Stomach (tissue), 4 donors: ENCODE data around the gene URI1.

Experiments used
- POLR2AphosphoS5 ChIP-seq, 3 donors: sonication (generic); formaldehyde crosslinking; IDR thresholded peaks; one replicate each; pipeline ENCODE4 v1.6.1; 2016; ENCODE audit warnings: antibody characterized with exemption in 3 of 3
- TF ChIP-seq, protein P1 (sequence below), 7 experiments: fragments of 450-650 bp in 4 of 7; fragments of 200-600 bp in 3 of 7; sonication (generic) in 3 of 7; IDR thresholded peaks; one replicate each; pipeline ENCODE4 v1.5.1; 2016 to 2019; ENCODE audit warnings: antibody characterized with exemption in 7 of 7, control low read depth in 2 of 7, mild to moderate bottlenecking in 1 of 7

DNA sequence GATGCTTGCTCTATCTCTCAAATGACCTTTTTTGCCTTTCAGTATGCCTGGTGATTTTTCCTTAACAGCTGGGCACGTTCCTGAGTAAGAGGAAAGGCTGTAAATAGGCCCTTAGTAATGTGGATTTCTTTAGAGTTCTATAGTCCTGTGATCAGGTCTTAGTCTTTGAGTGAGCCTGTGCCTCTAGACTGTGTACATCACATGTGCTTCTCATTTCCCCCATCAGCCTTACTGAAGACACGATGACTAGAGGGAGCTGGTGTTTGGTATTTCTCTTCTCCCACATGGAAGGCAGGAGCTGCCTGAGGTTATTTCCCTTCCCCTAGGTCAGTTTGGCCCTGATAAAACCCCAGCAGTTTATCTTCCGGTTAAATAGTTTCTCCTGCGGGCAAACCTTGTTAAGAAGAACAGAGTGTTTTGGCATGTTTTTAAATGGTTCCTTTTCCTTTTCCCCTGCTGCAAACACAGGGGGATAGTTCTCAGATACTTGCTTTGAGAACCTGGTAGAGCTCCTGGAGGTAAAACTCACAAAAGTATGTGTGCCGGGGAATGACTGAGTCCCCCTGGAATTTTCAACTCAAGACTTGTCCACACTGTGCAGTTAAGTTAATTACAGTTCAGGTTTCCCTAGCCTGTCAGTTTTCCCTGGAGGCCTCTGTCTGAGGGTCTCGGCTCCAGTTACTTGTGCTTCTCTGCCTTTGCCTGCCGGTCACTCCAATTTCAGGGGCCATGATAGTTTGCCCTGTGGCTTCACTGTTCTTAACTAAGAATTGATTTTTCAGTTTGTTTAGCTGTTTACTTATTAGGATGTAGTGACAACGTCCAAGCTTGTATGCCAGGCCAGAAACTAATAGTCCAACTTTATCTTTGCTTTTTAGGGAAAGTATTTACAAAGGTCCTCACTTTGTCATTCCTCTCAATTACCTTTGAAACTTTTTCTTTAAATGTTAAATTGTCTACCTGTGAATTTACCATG, 94.4 kb downstream of the URI1 start:
- TF ChIP-seq, protein P1, sequence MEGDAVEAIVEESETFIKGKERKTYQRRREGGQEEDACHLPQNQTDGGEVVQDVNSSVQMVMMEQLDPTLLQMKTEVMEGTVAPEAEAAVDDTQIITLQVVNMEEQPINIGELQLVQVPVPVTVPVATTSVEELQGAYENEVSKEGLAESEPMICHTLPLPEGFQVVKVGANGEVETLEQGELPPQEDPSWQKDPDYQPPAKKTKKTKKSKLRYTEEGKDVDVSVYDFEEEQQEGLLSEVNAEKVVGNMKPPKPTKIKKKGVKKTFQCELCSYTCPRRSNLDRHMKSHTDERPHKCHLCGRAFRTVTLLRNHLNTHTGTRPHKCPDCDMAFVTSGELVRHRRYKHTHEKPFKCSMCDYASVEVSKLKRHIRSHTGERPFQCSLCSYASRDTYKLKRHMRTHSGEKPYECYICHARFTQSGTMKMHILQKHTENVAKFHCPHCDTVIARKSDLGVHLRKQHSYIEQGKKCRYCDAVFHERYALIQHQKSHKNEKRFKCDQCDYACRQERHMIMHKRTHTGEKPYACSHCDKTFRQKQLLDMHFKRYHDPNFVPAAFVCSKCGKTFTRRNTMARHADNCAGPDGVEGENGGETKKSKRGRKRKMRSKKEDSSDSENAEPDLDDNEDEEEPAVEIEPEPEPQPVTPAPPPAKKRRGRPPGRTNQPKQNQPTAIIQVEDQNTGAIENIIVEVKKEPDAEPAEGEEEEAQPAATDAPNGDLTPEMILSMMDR (IDR thresholded peaks at IDR 0.05) = no peak
- TF ChIP-seq POLR2AphosphoS5 (IDR thresholded peaks at IDR 0.05) = no peak
